Suprapubic skin (tissue), 3 donors: Measurements from ENCODE around the gene GRIN3B.

Experiments used
- CTCF ChIP-seq, 2 donors: fragments of 200-600 bp in 1 of 2; fragments of 450-650 bp in 1 of 2; sonication (generic) in 1 of 2; IDR thresholded peaks; one replicate each; pipeline ENCODE4 v1.5.1; 2016 to 2019; ENCODE audit warnings: antibody characterized with exemption in 2 of 2, mild to moderate bottlenecking in 1 of 2, moderate library complexity in 1 of 2
- POLR2A ChIP-seq, 2 donors: fragments of 450-650 bp; IDR thresholded peaks; one replicate each; pipeline ENCODE4 v1.6.1; 2017; ENCODE audit warnings: antibody characterized with exemption in 2 of 2, mild to moderate bottlenecking in 2 of 2, moderate library complexity in 2 of 2

DNA sequence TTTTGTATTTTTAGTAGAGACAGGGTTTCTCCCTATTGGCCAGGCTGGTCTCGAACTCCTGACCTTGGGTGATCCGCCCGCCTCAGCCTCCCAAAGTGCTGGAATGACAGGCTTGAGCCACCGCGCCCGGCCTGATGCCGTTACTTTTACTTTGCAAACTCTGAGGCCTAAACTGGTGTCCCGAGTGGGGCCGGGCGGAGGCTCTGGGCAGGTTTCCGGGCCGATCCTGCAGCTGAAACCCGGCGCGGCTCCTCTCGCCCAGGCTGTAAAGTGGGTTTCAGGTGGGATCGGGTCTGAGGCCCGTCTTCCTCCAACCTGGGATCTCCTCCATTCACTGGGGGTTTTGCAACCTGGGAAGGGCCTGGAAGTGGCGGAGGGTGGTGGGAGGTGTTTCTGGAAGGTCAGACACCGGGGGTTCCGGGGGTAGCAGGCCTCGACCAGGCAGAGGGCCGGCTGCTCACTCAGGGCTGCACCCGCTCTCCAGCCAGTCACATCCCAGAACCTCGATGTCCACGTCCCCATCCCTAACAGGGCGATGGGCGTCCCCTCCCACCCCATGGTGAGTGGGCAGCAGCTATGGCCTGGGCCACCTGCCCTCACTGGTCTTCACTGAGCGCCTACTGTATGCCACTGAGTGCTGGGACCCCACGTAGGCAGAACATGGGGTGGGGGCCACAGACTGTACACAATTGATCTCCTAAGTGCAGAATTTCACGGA is 37.4 kb upstream of the GRIN3B start:
- no peak for TF ChIP-seq POLR2A (IDR thresholded peaks at IDR 0.05)
- TF ChIP-seq CTCF (IDR thresholded peaks at IDR 0.05): no peak
